GM13976 (cell line): ENCODE results near the gene ARSG.
"Not testable (repeated sequence)": the region's sequence is repeated elsewhere in the genome, so short reads cannot be mapped to it uniquely, and the experiment has no call there.

ENCODE experiments used
- DNase-seq: peaks from one replicate; pipeline ENCODE4 v3.0.0; 2012; ENCODE audit warnings: low spot score
- in situ Hi-C: fragments of 300-500 bp; cut with MboI; formaldehyde crosslinking; loops from one replicate; pipeline ENCODE4 v1.12.0; 2022; ENCODE audit warnings: low sequenced_read_pairs, mixed read lengths, inconsistent platforms; ENCODE audit not compliant: unreplicated experiment
- TF ChIP-seq, protein P1 (sequence below): IDR thresholded peaks from 2 replicates; pipeline ENCODE4 v1.5.1; 2012; ENCODE audit warnings: borderline replicate concordance, mild to moderate bottlenecking; ENCODE audit not compliant: insufficient read depth; ENCODE audit errors: extremely low read depth, missing control alignments, control extremely low read depth

The ARSG gene

DNA sequence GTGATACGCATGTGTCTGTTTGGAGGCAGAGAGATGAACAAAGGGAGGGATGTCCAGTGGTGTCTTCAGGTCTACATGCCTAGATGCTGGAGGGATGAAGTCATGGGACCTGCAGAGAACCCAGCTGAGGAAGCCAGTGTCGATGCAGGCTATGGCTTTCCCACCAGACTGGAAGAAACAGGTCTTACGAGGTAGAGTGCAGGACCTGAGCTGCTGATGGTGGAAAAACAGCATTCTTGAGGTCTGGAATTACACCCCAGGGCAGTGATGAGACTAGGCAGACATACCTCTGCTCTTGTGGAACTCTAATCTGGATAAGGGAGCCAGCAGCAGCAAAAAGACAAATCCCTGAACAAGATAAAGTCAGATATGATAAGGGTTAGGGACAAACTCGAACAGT is 37.4 kb downstream of the ARSG start:
- no peak for DNase-seq
- in situ Hi-C loops: no loop called here
- TF ChIP-seq, protein P1, sequence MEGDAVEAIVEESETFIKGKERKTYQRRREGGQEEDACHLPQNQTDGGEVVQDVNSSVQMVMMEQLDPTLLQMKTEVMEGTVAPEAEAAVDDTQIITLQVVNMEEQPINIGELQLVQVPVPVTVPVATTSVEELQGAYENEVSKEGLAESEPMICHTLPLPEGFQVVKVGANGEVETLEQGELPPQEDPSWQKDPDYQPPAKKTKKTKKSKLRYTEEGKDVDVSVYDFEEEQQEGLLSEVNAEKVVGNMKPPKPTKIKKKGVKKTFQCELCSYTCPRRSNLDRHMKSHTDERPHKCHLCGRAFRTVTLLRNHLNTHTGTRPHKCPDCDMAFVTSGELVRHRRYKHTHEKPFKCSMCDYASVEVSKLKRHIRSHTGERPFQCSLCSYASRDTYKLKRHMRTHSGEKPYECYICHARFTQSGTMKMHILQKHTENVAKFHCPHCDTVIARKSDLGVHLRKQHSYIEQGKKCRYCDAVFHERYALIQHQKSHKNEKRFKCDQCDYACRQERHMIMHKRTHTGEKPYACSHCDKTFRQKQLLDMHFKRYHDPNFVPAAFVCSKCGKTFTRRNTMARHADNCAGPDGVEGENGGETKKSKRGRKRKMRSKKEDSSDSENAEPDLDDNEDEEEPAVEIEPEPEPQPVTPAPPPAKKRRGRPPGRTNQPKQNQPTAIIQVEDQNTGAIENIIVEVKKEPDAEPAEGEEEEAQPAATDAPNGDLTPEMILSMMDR: no peak

DNA sequence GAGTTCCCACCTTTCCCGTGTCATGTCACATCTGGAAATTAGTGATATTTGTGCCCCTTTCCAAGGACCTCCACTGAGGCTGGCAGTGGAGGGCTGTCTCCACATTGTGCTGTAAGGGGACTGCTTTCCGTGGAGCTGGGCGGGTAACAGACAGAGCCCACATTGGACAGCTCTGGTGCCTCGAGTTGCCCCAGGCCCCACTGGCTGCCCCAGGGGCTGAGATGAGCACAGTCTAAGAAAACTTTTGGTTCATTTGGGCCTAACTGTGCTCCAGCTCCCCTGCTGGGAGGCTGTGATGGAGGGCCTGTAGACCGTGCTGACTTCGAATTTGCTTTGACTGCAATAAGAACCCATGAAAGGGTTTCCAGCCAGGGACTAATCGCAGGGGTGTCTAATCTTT is 38.0 kb downstream of the ARSG start:
- in situ Hi-C loops: no loop called here
- DNase-seq: no peak
- TF ChIP-seq, protein P1: no peak

DNA sequence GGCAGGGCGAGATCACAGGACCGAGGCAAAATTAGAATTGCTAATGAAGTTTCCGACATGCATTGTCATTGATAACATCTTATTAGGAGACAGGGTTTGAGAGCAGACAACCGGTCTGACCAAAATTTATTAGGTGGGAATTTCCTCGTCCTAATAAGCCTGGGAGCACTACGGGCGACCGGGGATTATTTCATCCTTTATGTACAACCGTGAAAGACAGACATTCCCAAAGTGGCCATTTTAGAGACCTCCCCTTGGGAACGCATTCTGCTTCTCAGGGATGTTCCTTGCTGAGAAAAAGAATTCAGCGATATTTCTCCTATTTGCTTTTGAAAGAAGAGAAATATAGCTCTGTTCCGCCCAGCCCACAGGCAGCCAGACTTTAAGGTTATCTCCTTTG is 40.6 kb downstream of the ARSG start:
- in situ Hi-C loops, DNase-seq: not testable (repeated sequence)

DNA sequence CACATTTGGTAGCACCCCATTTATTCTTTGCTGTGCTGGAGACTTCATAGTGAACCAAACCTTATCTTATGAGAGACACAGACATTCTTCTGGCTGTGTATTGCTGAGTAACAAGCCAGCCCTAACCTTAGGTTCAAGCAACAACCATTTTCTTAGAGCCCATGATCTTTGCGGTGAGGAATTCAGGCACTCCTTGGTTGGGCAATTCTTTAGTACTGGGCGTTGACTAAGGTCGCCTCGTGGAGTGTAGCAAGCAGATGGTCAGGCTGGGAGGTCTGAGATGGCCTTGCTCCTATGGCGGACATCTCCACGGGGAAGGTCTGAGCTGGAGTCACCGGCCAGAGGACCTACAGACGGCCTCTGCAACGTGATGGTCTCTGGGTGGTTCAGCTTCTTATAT is 43.1 kb downstream of the ARSG start:
- in situ Hi-C loops: no loop called here
- DNase-seq: no peak
- TF ChIP-seq, protein P1: no peak

DNA sequence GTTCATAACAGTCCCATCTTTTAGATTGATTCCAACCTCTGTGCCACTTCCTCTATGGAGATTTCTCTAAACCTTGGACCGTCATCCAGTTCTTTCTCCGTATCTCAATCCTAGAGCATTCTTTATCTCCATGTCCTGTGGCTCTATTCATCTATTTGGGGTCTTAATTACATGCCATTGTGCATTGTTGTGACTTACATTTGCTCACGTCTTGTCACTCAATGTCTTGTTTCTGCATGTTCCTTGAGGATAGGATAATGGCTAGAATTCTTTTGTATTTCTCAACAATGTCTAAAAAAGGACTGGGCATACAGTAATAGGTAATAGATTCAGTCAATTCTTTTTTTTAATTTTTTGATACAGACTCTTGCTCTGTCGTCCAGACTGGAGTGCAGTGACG is 50.2 kb downstream of the ARSG start:
- in situ Hi-C loops: no loop called here
- TF ChIP-seq, protein P1: no peak
- DNase-seq: no peak

DNA sequence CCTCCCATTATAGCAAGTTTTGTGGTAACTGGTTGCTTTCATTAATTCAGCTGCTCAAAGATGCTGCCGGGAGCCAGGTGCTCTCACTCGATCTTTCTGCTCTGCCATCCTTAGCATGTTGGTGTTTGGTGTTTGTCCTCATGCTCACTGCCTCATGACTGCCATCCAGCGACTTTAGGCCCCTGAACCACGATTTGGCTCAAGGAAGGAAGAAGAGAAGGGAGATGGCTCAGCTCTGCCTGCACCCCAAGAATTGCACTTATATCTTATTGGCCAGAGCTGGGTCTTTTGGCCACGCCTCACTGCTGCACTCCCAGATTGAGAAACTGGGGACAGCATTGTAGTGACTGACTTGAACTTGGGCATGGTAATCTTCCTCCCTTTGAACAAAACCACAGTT is 52.7 kb downstream of the ARSG start:
- no peak for DNase-seq
- in situ Hi-C loops: no loop called here
- TF ChIP-seq, protein P1: no peak

DNA sequence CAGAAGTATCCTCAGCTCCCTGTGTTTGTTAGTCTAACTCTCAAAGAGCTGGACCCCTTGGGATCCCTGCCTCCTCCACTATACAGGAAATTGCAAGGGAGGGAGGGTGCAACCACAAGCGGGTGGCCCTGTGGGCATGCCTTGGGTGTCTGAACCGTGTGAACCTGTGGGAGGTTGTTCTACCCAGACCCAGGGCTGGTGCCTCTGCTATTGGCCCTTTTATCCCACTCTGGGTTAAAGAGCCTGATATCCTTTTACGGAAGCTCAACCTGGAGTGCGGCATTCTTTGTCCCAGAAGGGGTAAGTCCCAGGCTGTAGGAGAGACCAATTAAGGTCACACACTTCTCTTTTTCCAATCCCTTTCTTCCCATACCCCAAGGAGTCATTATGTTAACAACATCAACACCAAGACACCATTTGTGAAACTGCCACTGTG is 53.4 kb downstream of the ARSG start:
- in situ Hi-C loops: no loop called here
- TF ChIP-seq, protein P1: no peak
- no peak for DNase-seq
